Ishikawa (cell line): ENCODE data around the gene HS3ST3A1.

Experiments
- CEBPB ChIP-seq: IDR thresholded peaks from 2 replicates; pipeline ENCODE4 v1.6.1; 2012
- RAD21 ChIP-seq: IDR thresholded peaks from 2 replicates; pipeline ENCODE4 v1.6.1; 2012; ENCODE audit warnings: low read depth
- REST ChIP-seq: IDR thresholded peaks from 2 replicates; pipeline ENCODE4 v1.6.1; 2012; ENCODE audit warnings: low read depth, mild to moderate bottlenecking
- TAF1 ChIP-seq: IDR thresholded peaks from 2 replicates; pipeline ENCODE4 v1.6.1; 2012; ENCODE audit warnings: low read depth, mild to moderate bottlenecking
- TEAD4 ChIP-seq: IDR thresholded peaks from 2 replicates; pipeline ENCODE4 v1.6.1; 2012
- USF1 ChIP-seq: IDR thresholded peaks from 2 replicates; pipeline ENCODE4 v1.6.1; 2012
- YY1 ChIP-seq: IDR thresholded peaks from 2 replicates; pipeline ENCODE4 v1.6.1; 2012; ENCODE audit warnings: low read depth

GRCh38 chr17:13557077-13557476, 44.7 kb downstream of the HS3ST3A1 start:
- TF ChIP-seq TAF1 (no peak), REST (no peak), CEBPB (no peak), USF1 (no peak), TEAD4 (no peak), RAD21 (no peak), YY1 (no peak)
